ENCODE results near the gene ITCH. TPM values are rescaled to one million over a fixed set of nuclear protein-coding genes. Genes with fewer than 3 reads are reported as not detected.

Gene ITCH
- total and polyA plus RNA-seq, 9 of the 15 experiments (the other 6 are each of a cell fraction or from before 2014, with no cell fraction given), result 7.5 to 53.0 (median 22.9) TPM

DNA sequence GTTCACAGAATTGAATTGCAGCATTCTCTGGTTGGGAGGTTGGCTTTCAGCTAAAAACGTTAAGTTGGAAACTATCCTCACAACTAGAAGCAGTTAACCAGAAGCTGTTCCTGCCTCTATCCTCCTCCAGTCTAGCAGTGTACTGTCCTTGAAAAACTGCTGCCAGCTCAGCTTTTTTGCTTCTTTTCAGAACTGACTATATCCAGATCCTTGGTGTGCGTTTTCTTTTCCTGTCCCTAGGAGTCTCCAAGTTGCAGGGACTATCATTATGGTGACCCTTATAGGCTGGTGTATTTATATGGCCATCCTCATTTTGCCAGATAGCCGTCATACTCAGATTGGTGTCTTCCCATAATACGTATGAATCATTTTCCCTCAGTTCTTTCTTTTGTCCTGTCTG lies 5.5 kb downstream of the ITCH start:
- H3K79me2 ChIP-seq (ENCODE audit: control insufficient read depth, insufficient read depth, low read length), result peaks cover 66% of the 10 kb centered on the region
- H3K9me3 ChIP-seq (replicated peaks; ENCODE audit: control insufficient read depth, insufficient read depth, low read depth, low read length), result no peaks in the 10 kb centered on the region
- H4K20me1 ChIP-seq (replicated peaks; ENCODE audit: control insufficient read depth, insufficient read depth, low read length), result peaks cover 10% of the 10 kb centered on the region; the same call in 1 of the 2 replicates
- H3K4me2 ChIP-seq (ENCODE audit: insufficient read depth, low read length), result no peak overlapping the region
- 0 out of 3 replicates have a peak overlapping the region, but pooled peaks have one; percentile 34 for H3K27ac ChIP-seq (ENCODE audit: extremely low read depth, low read depth, low read length)
- DNase-seq (ENCODE audit: extremely low read depth in 1 of 4, low spot score in 3 of 4) (no peak), ATAC-seq (peak; percentile 41), FAIRE-seq (no peak)
- H3K36me3 ChIP-seq (ENCODE audit: control insufficient read depth, insufficient read depth, low read length), result peaks cover 58% of the 10 kb centered on the region
- in situ Hi-C loops (cut with MboI), result no loop called here
- intact Hi-C loops (cut with micrococcal nuclease), result no loop called here
- 79% methylated on average over 4 of the region's 4 CpGs for WGBS (ENCODE audit: insufficient coverage, low coverage, missing lambda C conversion rate)
- ChIA-PET CTCF (ENCODE audit: low intra/inter-chr PET ratio) (no interaction called here), POLR2A (interaction anchor here (0.6 to 1.2 kb wide), 2 partner anchors 11 to 729 kb away, joined by 3 to 5 read pairs; no protein-coding TSS in a partner anchor)
- no peak overlapping the region for H3K4me3 ChIP-seq
- no TSS peak for BruUV-seq (replicated peaks)
- TF ChIP-seq ZNF316 (IDR thresholded peaks at IDR 0.05) (0 out of 2 replicates have a peak, but pooled peaks have one; percentile 28), C11orf30 (IDR thresholded peaks at IDR 0.05; ENCODE audit: low read depth) (0 out of 2 replicates have a peak, but pooled peaks have one; percentile 11), BRD4 (IDR thresholded peaks at IDR 0.05) (no peak)
- H3K9me1 ChIP-seq (ENCODE audit: control insufficient read depth, insufficient read depth, low read length), result no peaks in the 10 kb centered on the region
- no peaks in the 10 kb centered on the region for H3K27me3 ChIP-seq (ENCODE audit: control insufficient read depth in 2 of 2, insufficient read depth in 2 of 2, low read length in 2 of 2)
- H3K4me1 ChIP-seq (replicated peaks in 1 of 2; ENCODE audit: control insufficient read depth in 2 of 2, insufficient read depth in 2 of 2, low read length in 2 of 2), result peaks cover 14 to 18% of the 10 kb centered on the region in 2 experiments; a peak in 4 of 5 replicates
- no peak overlapping the region for H2AFZ ChIP-seq (ENCODE audit: low read depth, low read length)
- no peak overlapping the region for H3K9ac ChIP-seq (ENCODE audit: insufficient read depth in 1 of 2, low read depth in 2 of 2, low read length in 2 of 2)

DNA sequence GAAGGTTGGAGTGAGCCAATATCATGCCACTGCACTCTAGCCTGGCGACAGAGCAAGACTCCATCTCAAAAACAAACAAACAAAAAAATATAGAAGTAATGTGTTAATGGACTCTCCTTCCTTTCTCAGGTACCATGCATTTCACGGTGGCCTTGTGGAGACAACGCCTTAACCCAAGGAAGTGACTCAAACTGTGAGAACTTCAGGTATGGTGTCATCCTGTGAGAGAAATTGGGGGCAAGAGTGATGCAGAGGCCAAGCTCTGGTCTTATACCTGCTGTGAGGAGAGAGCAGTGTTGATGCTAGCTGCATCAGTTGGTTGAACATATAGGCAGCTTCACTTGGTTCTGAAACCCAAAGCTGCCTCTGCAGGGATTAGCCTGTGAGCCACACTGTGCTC lies 6.2 kb downstream of the ITCH start:
- no peak for TF ChIP-seq LARP7 (IDR thresholded peaks at IDR 0.05)
- TF ChIP-seq SIN3B (IDR thresholded peaks at IDR 0.05; ENCODE audit: low read depth), result no peak
- TF ChIP-seq ZFP30 (CRISPR knock-in tag; IDR thresholded peaks at IDR 0.05; ENCODE audit: borderline replicate concordance), result no peak
- TF ChIP-seq, protein P1, sequence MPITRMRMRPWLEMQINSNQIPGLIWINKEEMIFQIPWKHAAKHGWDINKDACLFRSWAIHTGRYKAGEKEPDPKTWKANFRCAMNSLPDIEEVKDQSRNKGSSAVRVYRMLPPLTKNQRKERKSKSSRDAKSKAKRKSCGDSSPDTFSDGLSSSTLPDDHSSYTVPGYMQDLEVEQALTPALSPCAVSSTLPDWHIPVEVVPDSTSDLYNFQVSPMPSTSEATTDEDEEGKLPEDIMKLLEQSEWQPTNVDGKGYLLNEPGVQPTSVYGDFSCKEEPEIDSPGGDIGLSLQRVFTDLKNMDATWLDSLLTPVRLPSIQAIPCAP (CRISPR knock-in tag; IDR thresholded peaks at IDR 0.05; ENCODE audit: borderline replicate concordance), result no peak
- no peak for TF ChIP-seq ZNF717 (CRISPR knock-in tag; IDR thresholded peaks at IDR 0.05)
- no peak for TF ChIP-seq CBFA2T2 (conservative IDR thresholded peaks at IDR 0.05)
- TF ChIP-seq NCOA2 (IDR thresholded peaks at IDR 0.05; ENCODE audit: partially characterized antibody in 2 of 2), result no peak
- no peak for TF ChIP-seq SOX6 (IDR thresholded peaks at IDR 0.05)
- TF ChIP-seq MAFK (IDR thresholded peaks at IDR 0.05; ENCODE audit: low read length), result no peak
- DNase-seq (ENCODE audit: extremely low read depth in 1 of 4, low spot score in 3 of 4) (no peak), ATAC-seq (no peak), FAIRE-seq (no peak)
- no peak overlapping the region for H3K27ac ChIP-seq (ENCODE audit: extremely low read depth, low read depth, low read length)
- in situ Hi-C loops (cut with MboI), result no loop called here
- H3K9me1 ChIP-seq (ENCODE audit: control insufficient read depth, insufficient read depth, low read length), result no peaks in the 10 kb centered on the region
- BruUV-seq (replicated peaks), result no TSS peak
- no peaks in the 10 kb centered on the region for H3K9me3 ChIP-seq (replicated peaks; ENCODE audit: control insufficient read depth, insufficient read depth, low read depth, low read length)
- peaks cover 65% of the 10 kb centered on the region for H3K79me2 ChIP-seq (ENCODE audit: control insufficient read depth, insufficient read depth, low read length)
- H3K36me3 ChIP-seq (ENCODE audit: control insufficient read depth, insufficient read depth, low read length), result peaks cover 63% of the 10 kb centered on the region
- intact Hi-C loops (cut with micrococcal nuclease), result no loop called here
- H3K4me3 ChIP-seq, result no peak overlapping the region
- POLR2A ChIA-PET, result interaction anchor here (0.5 to 1.2 kb wide), 3 partner anchors 10 to 729 kb away, joined by 3 to 5 read pairs (median 3); no protein-coding TSS in a partner anchor
- no peak overlapping the region for H2AFZ ChIP-seq (ENCODE audit: low read depth, low read length)
- H3K27me3 ChIP-seq (ENCODE audit: control insufficient read depth in 2 of 2, insufficient read depth in 2 of 2, low read length in 2 of 2), result no peaks in the 10 kb centered on the region
- CTCF ChIA-PET (ENCODE audit: low intra/inter-chr PET ratio), result no interaction called here
- no peak overlapping the region for H3K4me2 ChIP-seq (ENCODE audit: insufficient read depth, low read length)
- 73% methylated on average over 3 of the region's 3 CpGs for WGBS (ENCODE audit: insufficient coverage, low coverage, missing lambda C conversion rate)
- H3K4me1 ChIP-seq (replicated peaks in 1 of 2; ENCODE audit: control insufficient read depth in 2 of 2, insufficient read depth in 2 of 2, low read length in 2 of 2), result peaks cover 10 to 16% of the 10 kb centered on the region in 2 experiments; a peak in 4 of 5 replicates
- H3K9ac ChIP-seq (ENCODE audit: insufficient read depth in 1 of 2, low read depth in 2 of 2, low read length in 2 of 2), result no peak overlapping the region
- peaks cover 10% of the 10 kb centered on the region; the same call in 1 of the 2 replicates for H4K20me1 ChIP-seq (replicated peaks; ENCODE audit: control insufficient read depth, insufficient read depth, low read length)
